ENCODE measurements around the gene SLC22A7.

DNA sequence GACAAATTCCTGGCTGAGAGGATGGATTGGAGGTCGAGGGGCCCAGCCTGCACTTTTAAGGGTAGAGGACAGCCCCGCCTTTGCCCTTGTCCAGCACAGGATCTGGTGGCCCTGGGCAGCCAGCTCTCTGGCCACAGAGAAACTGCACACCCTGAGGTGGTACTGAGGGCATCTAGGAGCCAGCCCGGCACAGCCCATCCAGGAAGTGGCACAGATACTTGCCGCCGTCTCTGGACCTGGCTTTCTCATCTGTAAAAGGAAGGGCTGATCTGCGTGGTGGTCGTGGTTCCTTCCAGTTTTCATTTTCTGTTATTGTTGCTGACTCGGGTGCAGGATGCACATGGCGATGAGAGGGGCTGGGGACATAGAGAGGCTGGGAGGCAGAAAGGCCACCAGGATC is 16.0 kb upstream of the SLC22A7 start:
- no peak for TF ChIP-seq POLR2A (IDR thresholded peaks at IDR 0.05)
- TF ChIP-seq, protein P1, sequence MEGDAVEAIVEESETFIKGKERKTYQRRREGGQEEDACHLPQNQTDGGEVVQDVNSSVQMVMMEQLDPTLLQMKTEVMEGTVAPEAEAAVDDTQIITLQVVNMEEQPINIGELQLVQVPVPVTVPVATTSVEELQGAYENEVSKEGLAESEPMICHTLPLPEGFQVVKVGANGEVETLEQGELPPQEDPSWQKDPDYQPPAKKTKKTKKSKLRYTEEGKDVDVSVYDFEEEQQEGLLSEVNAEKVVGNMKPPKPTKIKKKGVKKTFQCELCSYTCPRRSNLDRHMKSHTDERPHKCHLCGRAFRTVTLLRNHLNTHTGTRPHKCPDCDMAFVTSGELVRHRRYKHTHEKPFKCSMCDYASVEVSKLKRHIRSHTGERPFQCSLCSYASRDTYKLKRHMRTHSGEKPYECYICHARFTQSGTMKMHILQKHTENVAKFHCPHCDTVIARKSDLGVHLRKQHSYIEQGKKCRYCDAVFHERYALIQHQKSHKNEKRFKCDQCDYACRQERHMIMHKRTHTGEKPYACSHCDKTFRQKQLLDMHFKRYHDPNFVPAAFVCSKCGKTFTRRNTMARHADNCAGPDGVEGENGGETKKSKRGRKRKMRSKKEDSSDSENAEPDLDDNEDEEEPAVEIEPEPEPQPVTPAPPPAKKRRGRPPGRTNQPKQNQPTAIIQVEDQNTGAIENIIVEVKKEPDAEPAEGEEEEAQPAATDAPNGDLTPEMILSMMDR (IDR thresholded peaks at IDR 0.05): no peak

Data from tibial nerve (tissue), 3 donors.